ENCODE measurements around the gene NOS1. TPM values are rescaled to one million over a fixed set of nuclear protein-coding genes. Genes with fewer than 3 reads are reported as not detected.

Gene NOS1
- total RNA-seq, 4 donors from 2014 or later, result 0.13 to 2.8 (median 0.73) TPM; not detected in 1

DNA sequence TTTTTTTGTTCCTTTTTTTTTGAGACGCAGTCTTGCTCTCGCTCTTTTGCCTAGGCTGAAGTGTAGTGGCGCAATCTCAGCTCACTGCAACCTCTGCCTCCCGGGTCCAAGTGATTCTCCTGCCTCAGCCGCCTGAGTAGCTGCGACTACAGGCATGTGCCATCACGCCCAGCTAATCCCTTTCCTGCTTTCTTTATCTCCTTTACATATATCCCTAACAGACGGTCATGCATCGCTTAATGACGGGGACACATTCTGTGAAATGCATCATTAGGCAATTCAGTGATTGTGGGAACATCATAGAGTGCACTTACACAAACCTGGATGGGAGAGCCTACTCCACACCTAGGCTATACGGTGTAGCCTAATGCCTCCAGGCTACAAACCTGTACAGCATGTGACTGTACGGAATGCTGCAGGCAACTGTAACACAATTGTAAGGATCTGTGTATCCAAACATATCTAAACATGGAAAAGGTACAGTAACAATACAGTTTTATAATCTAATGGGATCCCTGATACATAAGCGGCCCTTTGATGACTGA, 32.8 kb downstream of the NOS1 start:
- intact Hi-C loops (cut with DNase I), result no loop called here
- 84 to 85% methylated on average over 13 of the region's 13 CpGs for WGBS, 2 donors
- no peaks in the 10 kb centered on the region for H3K36me3 ChIP-seq

GRCh38 chr12:117322428-117322827, 39.0 kb downstream of the NOS1 start:
- H3K27me3 ChIP-seq, result no peaks in the 10 kb centered on the region
- intact Hi-C loops (cut with DNase I), result no loop called here
- WGBS, 2 donors, result 44 to 78% methylated on average over 1 of the region's 1 CpG
- DNase-seq, result no peak
- no peaks in the 10 kb centered on the region for H3K4me1 ChIP-seq
- TF ChIP-seq CTCF (IDR thresholded peaks at IDR 0.05), result no peak
- no peak for TF ChIP-seq POLR2A (IDR thresholded peaks at IDR 0.05)
- no peaks in the 10 kb centered on the region for H3K9me3 ChIP-seq
- no peaks in the 10 kb centered on the region for H3K36me3 ChIP-seq
- H3K27ac ChIP-seq, result no peak overlapping the region
- no peak overlapping the region for H3K4me3 ChIP-seq (replicated peaks in 1 of 3)

More for the DNA sequence above, 32.8 kb downstream of the NOS1 start:
- Histone ChIP-seq H3K27ac (no peak overlapping the region), H3K27me3 (no peaks in the 10 kb centered on the region), H3K4me3 (replicated peaks in 1 of 3) (no peak overlapping the region), H3K4me1 (peaks cover 0 to 2% of the 10 kb centered on the region in 2 donors), H3K9me3 (no peaks in the 10 kb centered on the region)
- no peak for TF ChIP-seq POLR2A (IDR thresholded peaks at IDR 0.05)
- TF ChIP-seq CTCF (IDR thresholded peaks at IDR 0.05), result no peak
- no peak for DNase-seq

- Histone ChIP-seq H3K4me3 (replicated peaks in 1 of 3) (no peak overlapping the region), H3K36me3 (no peaks in the 10 kb centered on the region), H3K4me1 (no peaks in the 10 kb centered on the region), H3K9me3 (no peaks in the 10 kb centered on the region), H3K27ac (no peak overlapping the region), H3K27me3 (no peaks in the 10 kb centered on the region)
- WGBS, 2 donors, result 66 to 86% methylated on average over 4 of the region's 4 CpGs
- no peak for DNase-seq
- TF ChIP-seq CTCF (IDR thresholded peaks at IDR 0.05), result no peak
- TF ChIP-seq POLR2A (IDR thresholded peaks at IDR 0.05), result no peak
- intact Hi-C loops (cut with DNase I), result no loop called here
These were observed 39.9 kb downstream of the NOS1 start for GRCh38 chr12:117321572-117321971.

DNA sequence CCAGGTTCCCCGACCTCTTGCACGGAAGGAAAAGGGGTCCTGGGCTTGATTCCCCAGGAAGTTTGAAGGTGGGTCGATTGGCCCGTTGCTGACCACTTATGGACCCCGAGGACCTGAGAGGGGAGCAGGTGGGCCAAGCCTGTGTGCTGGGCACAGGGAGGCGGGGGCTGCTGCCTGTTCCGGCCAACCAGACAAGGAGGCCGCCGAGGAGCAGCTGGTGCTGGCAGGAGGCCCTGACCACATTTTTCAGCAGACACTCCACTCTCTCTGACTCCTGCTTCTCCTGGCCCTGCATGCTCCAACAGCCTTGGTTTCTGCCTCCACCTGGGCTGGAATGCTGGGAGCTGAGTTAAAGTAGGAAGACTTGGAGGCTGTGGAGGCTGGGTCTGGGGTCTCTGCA, 42.8 kb downstream of the NOS1 start:
- no peaks in the 10 kb centered on the region for H3K27me3 ChIP-seq
- no peaks in the 10 kb centered on the region for H3K9me3 ChIP-seq
- peak; percentile 78 to 82 for DNase-seq
- H3K27ac ChIP-seq, result no peak overlapping the region
- 45 to 51% methylated on average over 8 to 9 of the region's 9 CpGs for WGBS, 2 donors
- no peaks in the 10 kb centered on the region for H3K36me3 ChIP-seq
- intact Hi-C loops (cut with DNase I), result no loop called here
- TF ChIP-seq CTCF (IDR thresholded peaks at IDR 0.05) (no peak), POLR2A (IDR thresholded peaks at IDR 0.05) (no peak)
- H3K4me3 ChIP-seq (replicated peaks in 1 of 3), result no peak overlapping the region
- H3K4me1 ChIP-seq, result no peaks in the 10 kb centered on the region

- H3K9me3 ChIP-seq, result no peaks in the 10 kb centered on the region
- H3K36me3 ChIP-seq, result no peaks in the 10 kb centered on the region
- no peaks in the 10 kb centered on the region for H3K27me3 ChIP-seq
- no peaks in the 10 kb centered on the region for H3K4me1 ChIP-seq
- no peak for DNase-seq
- WGBS, 2 donors, result 70 to 87% methylated on average over 6 of the region's 6 CpGs
- no peak overlapping the region for H3K27ac ChIP-seq
- intact Hi-C loops (cut with DNase I), result no loop called here
- H3K4me3 ChIP-seq (replicated peaks in 1 of 3), result no peak overlapping the region
- no peak for TF ChIP-seq CTCF (IDR thresholded peaks at IDR 0.05)
These were observed 45.1 kb downstream of the NOS1 start for GRCh38 chr12:117316336-117316735.

Data from thyroid gland (tissue), 4 donors.